ENCODE data around the gene TRMT11.
"Not testable (repeated sequence)": the region's sequence is repeated elsewhere in the genome, so short reads cannot be mapped to it uniquely, and the experiment has no call there.

Gene TRMT11

GRCh38 chr6:126048635-126049034 lies 62.3 kb downstream of the TRMT11 start:
- DNase-seq = no peak

GRCh38 chr6:126050795-126051194 lies 64.5 kb downstream of the TRMT11 start:
- DNase-seq = no peak

GRCh38 chr6:126051791-126052190 lies 65.5 kb downstream of the TRMT11 start:
- DNase-seq = no peak

- DNase-seq = no peak
Observed at GRCh38 chr6:126052485-126052884, 66.1 kb downstream of the TRMT11 start.

GRCh38 chr6:126054258-126054702 lies 67.9 kb downstream of the TRMT11 start:
- DNase-seq = no peak

GRCh38 chr6:126054802-126055201 lies 68.5 kb downstream of the TRMT11 start:
- no peak for DNase-seq

- no peak for DNase-seq
Observed at GRCh38 chr6:126055449-126055848, 69.1 kb downstream of the TRMT11 start.

- DNase-seq = no peak
Observed at GRCh38 chr6:126056355-126057004, 70.1 kb downstream of the TRMT11 start.

GRCh38 chr6:126058085-126058484 lies 71.7 kb downstream of the TRMT11 start:
- DNase-seq = not testable (repeated sequence)

GRCh38 chr6:126060400-126060799 lies 74.1 kb downstream of the TRMT11 start:
- DNase-seq = no peak

- no peak for DNase-seq
Observed at GRCh38 chr6:126063512-126064146, 77.3 kb downstream of the TRMT11 start.

- no peak for DNase-seq
Observed at GRCh38 chr6:126064257-126064747, 78.0 kb downstream of the TRMT11 start.

GRCh38 chr6:126064748-126065401 lies 78.5 kb downstream of the TRMT11 start:
- no peak for DNase-seq

GRCh38 chr6:126066053-126067048 lies 80.0 kb downstream of the TRMT11 start:
- no peak for DNase-seq

- DNase-seq = no peak
Observed at GRCh38 chr6:126067073-126067472, 80.7 kb downstream of the TRMT11 start.

- no peak for DNase-seq
Observed at GRCh38 chr6:126069449-126069848, 83.1 kb downstream of the TRMT11 start.

- DNase-seq = no peak
Observed at GRCh38 chr6:126071000-126071647, 84.8 kb downstream of the TRMT11 start.

- DNase-seq = no peak
Observed at GRCh38 chr6:126072172-126072571, 85.8 kb downstream of the TRMT11 start.

GRCh38 chr6:126072834-126073233 lies 86.5 kb downstream of the TRMT11 start:
- no peak for DNase-seq

GRCh38 chr6:126075335-126076071 lies 89.2 kb downstream of the TRMT11 start:
- no peak for DNase-seq

GRCh38 chr6:126076992-126077664 lies 90.8 kb downstream of the TRMT11 start:
- DNase-seq = no peak

Measured in stimulated activated CD8-positive, alpha-beta memory T cell treated with anti-CD3 and anti-CD28 coated beads, Interleukin-4, amount 100 ng/mL, for 48 hours (primary cell).